IMR-90 (cell line): ENCODE measurements around the gene BRSK1. TPM values are rescaled to one million over a fixed set of nuclear protein-coding genes. Genes with fewer than 3 reads are reported as not detected.
A peak's percentile ranks its signal among the peaks of the same experiment; 100 is the strongest.

Source experiments
- ATAC-seq: fragments of 200-7000 bp; cut with Tn5 transposase; 2 replicates; pipeline ENCODE4 v1.9.1; 2020; ENCODE audit warnings: low read depth, mild to moderate bottlenecking, moderate library complexity
- BruUV-seq: library from RNA; stranded (reverse); fragments of 400-500 nt; replicated peaks from 2 replicates; lab custom pipeline; 2021; lab: Mats Ljungman, UMichigan
- CTCF ChIA-PET: fragments of 300-600 bp; formaldehyde crosslinking; extraction: SDS; loops from one replicate; lab custom pipeline; 2021; ENCODE audit warnings: antibody characterized with exemption; lab: Yijun Ruan, JAX
- POLR2A ChIA-PET: fragments of 300-600 bp; sonication (Branson Sonifier 250); formaldehyde crosslinking; loops from one replicate; lab custom pipeline; 2022; ENCODE audit warnings: antibody characterized with exemption; ENCODE audit not compliant: unreplicated experiment; lab: Charles Lee
- DNase-seq: peaks from one replicate; pipeline ENCODE4 v3.0.0; 2013
- H2AFZ ChIP-seq: replicated peaks from 2 replicates; pipeline ENCODE3; 2013; ENCODE audit warnings: low read length, mild to moderate bottlenecking; ENCODE audit not compliant: poor library complexity
- H2AK5ac ChIP-seq: 2 replicates; pipeline ENCODE4 v1.6.1; 2013; ENCODE audit warnings: low read depth, low read length, inconsistent platforms
- H2AK9ac ChIP-seq: replicated peaks from 2 replicates; pipeline ENCODE3; 2013; ENCODE audit warnings: mild to moderate bottlenecking, low read depth, low read length, moderate library complexity; ENCODE audit not compliant: poor library complexity
- H2BK120ac ChIP-seq: 2 replicates; pipeline ENCODE4 v1.6.1; 2013; ENCODE audit warnings: low read depth, low read length, inconsistent platforms
- H2BK15ac ChIP-seq: 3 replicates; pipeline ENCODE4 v1.6.1; 2013; ENCODE audit warnings: low read depth, low read length, inconsistent platforms
- H2BK20ac ChIP-seq: 2 replicates; pipeline ENCODE4 v1.6.1; 2013; ENCODE audit warnings: low read depth, mild to moderate bottlenecking, inconsistent platforms, low read length, moderate library complexity
- H2BK5ac ChIP-seq: 2 replicates; pipeline ENCODE4 v1.6.1; 2013; ENCODE audit warnings: mild to moderate bottlenecking, low read depth, low read length, inconsistent platforms; ENCODE audit not compliant: poor library complexity, severe bottlenecking
- H3K14ac ChIP-seq: replicated peaks from 2 replicates; pipeline ENCODE4 v1.6.1; 2013; ENCODE audit warnings: low read depth, low read length, inconsistent platforms
- H3K18ac ChIP-seq: 2 replicates; pipeline ENCODE4 v1.6.1; 2013; ENCODE audit warnings: low read depth, low read length, control low read depth
- H3K23ac ChIP-seq: 2 replicates; pipeline ENCODE4 v1.6.1; 2013; ENCODE audit warnings: low read depth, low read length, inconsistent platforms
- H3K27ac ChIP-seq: 2 replicates; pipeline ENCODE4 v1.5.1; 2013; ENCODE audit warnings: mild to moderate bottlenecking, control low read depth, low read length; ENCODE audit not compliant: insufficient read depth
- H3K27me3 ChIP-seq: 2 replicates; pipeline ENCODE4 v1.6.1; 2013; ENCODE audit warnings: low read length; ENCODE audit not compliant: control insufficient read depth, insufficient read depth
- H3K36me3 ChIP-seq: 2 replicates; pipeline ENCODE4 v1.6.1; 2013; ENCODE audit warnings: low read length, mixed read lengths; ENCODE audit not compliant: control insufficient read depth, insufficient read depth
- H3K4ac ChIP-seq: 2 replicates; pipeline ENCODE4 v1.6.1; 2013; ENCODE audit warnings: low read depth, low read length, inconsistent platforms
- H3K4me1 ChIP-seq: 2 replicates; pipeline ENCODE4 v1.6.1; 2013; ENCODE audit warnings: low read length, mixed read lengths; ENCODE audit not compliant: control insufficient read depth, insufficient read depth
- H3K4me2 ChIP-seq: 2 replicates; pipeline ENCODE4 v1.6.1; 2013; ENCODE audit warnings: low read depth, mild to moderate bottlenecking, control low read depth, low read length, moderate library complexity
- H3K4me3 ChIP-seq: 2 replicates; pipeline ENCODE4 v1.5.1; 2013; ENCODE audit warnings: low read depth, mild to moderate bottlenecking, control low read depth, low read length, moderate library complexity; ENCODE audit not compliant: insufficient read depth
- H3K56ac ChIP-seq: 2 replicates; pipeline ENCODE4 v1.6.1; 2013; ENCODE audit warnings: low read length, inconsistent platforms; ENCODE audit not compliant: insufficient read depth; ENCODE audit errors: extremely low read depth
- H3K79me1 ChIP-seq, 2 experiments: 2 replicates each; pipeline ENCODE4 v1.6.1; 2013; ENCODE audit warnings: low read length in 2 of 2, inconsistent platforms in 1 of 2, low read depth in 1 of 2
- H3K9ac ChIP-seq: 2 replicates; pipeline ENCODE4 v1.6.1; 2013; ENCODE audit warnings: low read depth, low read length, control low read depth
- H3K9me1 ChIP-seq: 2 replicates; pipeline ENCODE4 v1.6.1; 2013; ENCODE audit warnings: low read length, inconsistent platforms; ENCODE audit not compliant: insufficient read depth
- H3K9me3 ChIP-seq: 2 replicates; pipeline ENCODE4 v1.6.1; 2013; ENCODE audit warnings: low read length; ENCODE audit not compliant: control insufficient read depth, insufficient read depth
- H4K20me1 ChIP-seq: 2 replicates; pipeline ENCODE4 v1.6.1; 2013; ENCODE audit warnings: low read length, inconsistent platforms; ENCODE audit not compliant: insufficient read depth
- H4K5ac ChIP-seq: 2 replicates; pipeline ENCODE4 v1.6.1; 2013; ENCODE audit warnings: mild to moderate bottlenecking, low read depth, low read length, control low read depth
- H4K8ac ChIP-seq, 2 experiments: 2 replicates each; pipeline ENCODE4 v1.6.1; 2013; ENCODE audit warnings: low read depth in 2 of 2, low read length in 2 of 2, control low read depth in 1 of 2, inconsistent platforms in 1 of 2
- H4K91ac ChIP-seq: 2 replicates; pipeline ENCODE4 v1.6.1; 2013; ENCODE audit warnings: low read depth, low read length, inconsistent platforms; ENCODE audit not compliant: insufficient read depth
- MAZ ChIP-seq: IDR thresholded peaks from 2 replicates; pipeline ENCODE4 v1.6.1; 2012; ENCODE audit warnings: low read depth, mild to moderate bottlenecking, low read length, improper control_type of control experiment, moderate library complexity, borderline replicate concordance
- MXI1 ChIP-seq: IDR thresholded peaks from 2 replicates; pipeline ENCODE4 v1.6.1; 2012; ENCODE audit warnings: low read depth, mild to moderate bottlenecking, low read length, moderate library complexity, borderline replicate concordance
- POLR2A ChIP-seq: IDR thresholded peaks from 2 replicates; pipeline ENCODE4 v1.6.1; 2012; ENCODE audit warnings: mild to moderate bottlenecking, low read depth, low read length
- RCOR1 ChIP-seq: IDR thresholded peaks from 2 replicates; pipeline ENCODE4 v1.6.1; 2012; ENCODE audit warnings: mild to moderate bottlenecking, low read length, improper control_type of control experiment; ENCODE audit not compliant: insufficient replicate concordance
- WGBS, 2 experiments: methylation state at CpG; one replicate each; pipeline versions ENCODE4 v1.1.5 to v1.1.7; 2013; ENCODE audit warnings: missing lambda C conversion rate in 2 of 2; ENCODE audit not compliant: insufficient read length in 1 of 2; ENCODE audit errors: extremely low coverage in 2 of 2; 5-methylcytosine and 5-hydroxymethylcytosine counted together
- dilution Hi-C: fragments of 300-500 bp; cut with HindIII; formaldehyde crosslinking; loops from one replicate; pipeline ENCODE4 v1.14.3; 2018; ENCODE audit warnings: low sequenced_read_pairs; ENCODE audit not compliant: unreplicated experiment
- in situ Hi-C: fragments of 300-500 bp; cut with MboI; formaldehyde crosslinking; loops from 3 replicates; pipeline ENCODE4 v1.14.3; 2019; ENCODE audit warnings: low sequenced_read_pairs, inconsistent platforms, mixed read lengths
- intact Hi-C: fragments of 100-400 bp; cut with micrococcal nuclease; formaldehyde crosslinking; loops from 2 replicates; pipeline ENCODE4 v1.10.0; 2022
- polyA plus RNA-seq, 3 experiments: library from polyadenylated mRNA; depleted of rRNA; stranded (reverse); fragments of >200 nt; gene quantifications; 2 replicates each; pipeline ENCODE4 v1.2.3, GENCODE V29; 2012; ENCODE audit warnings: low replicate concordance in 1 of 3
- total RNA-seq: library from RNA; depleted of rRNA; stranded (reverse); fragments of >200 nt; gene quantifications from 2 replicates; pipeline ENCODE4 v1.2.3, GENCODE V29; 2012

The BRSK1 gene
- total and polyA plus RNA-seq, 2 of the 4 experiments (the other 2 are of a cell fraction) = 2.5 to 22.3 TPM

GRCh38 chr19:55253842-55254624 is 29.8 kb upstream of the BRSK1 start:
- H2AK5ac ChIP-seq = no peak overlapping the region
- H3K79me1 ChIP-seq = peaks cover 6 to 84% of the 10 kb centered on the region in 2 experiments
- no peak overlapping the region for H3K23ac ChIP-seq
- H3K27ac ChIP-seq = no peak overlapping the region
- ChIA-PET CTCF (no interaction called here), POLR2A (no interaction called here)
- no peaks in the 10 kb centered on the region for H3K9me3 ChIP-seq
- H3K9ac ChIP-seq = no peak overlapping the region
- H4K91ac ChIP-seq = no peak overlapping the region
- TF ChIP-seq POLR2A (no peak), MAZ (no peak), MXI1 (no peak), RCOR1 (no peak)
- peak overlapping the region; percentile 19 for H2AFZ ChIP-seq
- peaks cover 15% of the 10 kb centered on the region for H3K4me1 ChIP-seq
- H3K27me3 ChIP-seq = no peaks in the 10 kb centered on the region
- H3K4me2 ChIP-seq = no peak overlapping the region
- H3K14ac ChIP-seq = no peak overlapping the region
- H3K56ac ChIP-seq = no peak overlapping the region
- peaks cover 37% of the 10 kb centered on the region for H3K9me1 ChIP-seq
- no peak overlapping the region for H2BK15ac ChIP-seq
- intact Hi-C loops = no loop called here
- H4K20me1 ChIP-seq = peaks cover 92% of the 10 kb centered on the region
- H2BK5ac ChIP-seq = no peak overlapping the region
- peaks cover 1% of the 10 kb centered on the region; the same call in 1 of the 2 replicates for H3K36me3 ChIP-seq
- BruUV-seq = no TSS peak
- H3K4me3 ChIP-seq = no peak overlapping the region
- no peak overlapping the region for H2BK20ac ChIP-seq
- no peak overlapping the region for H4K5ac ChIP-seq
- ATAC-seq (no peak), DNase-seq (no peak)
- dilution Hi-C loops = no loop called here
- no peak overlapping the region for H3K18ac ChIP-seq
- H2BK120ac ChIP-seq = no peak overlapping the region
- 86% methylated on average over 12 of the region's 23 CpGs; no CpG with 5 or more reads in 1 of the 2 experiments for WGBS, 2 experiments
- H2AK9ac ChIP-seq = peak overlapping the region; percentile 34
- no peak overlapping the region for H3K4ac ChIP-seq
- in situ Hi-C loops = no loop called here
- no peak overlapping the region for H4K8ac ChIP-seq
